NCI-H748 (cell line): Measurements from ENCODE around the gene PCYT2.
A peak's percentile ranks its signal among the peaks of the same experiment; 100 is the strongest.

Experiments
- DNase-seq: peaks from one replicate; lab custom pipeline; 2025; ENCODE audit not compliant: unreplicated experiment; lab: John Stamatoyannopoulos, UW

The PCYT2 gene

GRCh38 chr17:81902023-81902652 lies 9.1 kb downstream of the PCYT2 start, which contains the start of gene NPB:
NPB (plus strand) TSS chr17:81902238; CDS start chr17:81902278, 40 bp downstream.
- peak; percentile 58 for DNase-seq

DNA sequence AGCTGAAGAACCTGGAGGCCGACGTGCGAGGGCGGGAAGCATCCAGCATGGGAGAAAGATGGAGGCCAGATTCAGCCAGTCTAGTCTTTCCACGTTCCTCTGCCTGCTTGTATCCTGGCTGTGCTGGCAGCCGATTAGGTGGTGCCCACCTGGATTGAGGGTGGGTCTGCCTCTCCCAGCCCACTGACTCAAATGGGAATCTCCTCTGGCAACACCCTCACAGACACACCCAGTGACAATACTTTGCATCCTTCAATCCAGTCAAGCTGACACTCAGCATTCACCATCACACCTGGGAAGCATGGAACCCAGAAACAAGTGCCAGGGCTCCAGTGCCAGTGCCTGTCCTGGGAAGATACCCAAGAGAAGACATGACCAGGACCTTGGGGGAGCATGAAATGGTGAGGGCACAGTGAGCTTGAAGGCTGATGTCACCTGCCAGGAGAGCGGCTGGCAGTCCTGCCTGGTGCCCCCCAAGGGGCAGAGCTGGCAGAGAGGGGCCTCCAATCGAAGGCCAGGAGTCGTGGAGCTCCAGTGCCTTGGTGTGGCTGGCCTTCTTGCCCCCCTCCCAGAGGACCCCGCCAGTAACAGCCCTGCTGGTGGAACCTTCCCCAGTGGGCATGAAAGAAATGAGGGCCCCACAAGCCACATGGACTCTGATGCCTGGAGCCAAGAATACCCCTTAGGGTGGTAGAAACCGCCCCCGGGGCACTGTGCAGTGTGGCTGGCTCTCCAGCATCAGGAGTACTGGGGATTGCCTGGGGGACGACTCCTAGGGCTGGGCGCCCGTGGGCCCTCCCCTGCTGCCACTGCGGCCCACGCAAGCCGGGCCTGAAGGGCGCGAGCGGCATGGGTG lies 9.8 kb downstream of the PCYT2 start:
- DNase-seq: no peak

GRCh38 chr17:81900181-81900820 lies 10.9 kb downstream of the PCYT2 start:
- DNase-seq: no peak

DNA sequence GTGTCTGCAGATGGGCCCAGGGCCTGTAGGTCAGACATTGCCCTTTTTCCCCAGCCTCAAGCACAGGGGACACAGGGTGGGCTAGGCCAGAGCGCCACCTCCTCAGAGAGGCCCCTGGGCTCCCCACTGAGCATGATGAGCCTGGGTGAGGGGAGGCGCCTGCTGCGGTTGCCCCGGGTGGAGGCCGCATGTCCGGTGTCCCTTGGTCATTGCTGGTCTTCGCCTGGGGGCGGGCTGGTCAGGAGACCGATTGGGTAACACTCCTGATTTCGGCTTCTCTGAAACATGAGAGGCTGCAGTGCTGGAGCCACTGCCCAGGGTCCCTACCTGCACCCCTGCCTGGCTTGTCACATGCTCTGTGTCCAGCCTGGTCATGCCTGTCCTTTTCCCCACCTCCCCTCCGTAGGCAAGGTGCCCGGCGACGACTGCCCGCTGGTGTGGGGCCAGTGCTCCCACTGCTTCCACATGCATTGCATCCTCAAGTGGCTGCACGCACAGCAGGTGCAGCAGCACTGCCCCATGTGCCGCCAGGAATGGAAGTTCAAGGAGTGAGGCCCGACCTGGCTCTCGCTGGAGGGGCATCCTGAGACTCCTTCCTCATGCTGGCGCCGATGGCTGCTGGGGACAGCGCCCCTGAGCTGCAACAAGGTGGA lies 11.6 kb downstream of the PCYT2 start:
- no peak for DNase-seq

- no peak for DNase-seq
Observed at GRCh38 chr17:81898885-81899284, 12.3 kb downstream of the PCYT2 start.

GRCh38 chr17:81898029-81898866 lies 13.0 kb downstream of the PCYT2 start:
- DNase-seq: no peak

GRCh38 chr17:81895400-81895799 lies 15.8 kb downstream of the PCYT2 start:
- DNase-seq: no peak

DNA sequence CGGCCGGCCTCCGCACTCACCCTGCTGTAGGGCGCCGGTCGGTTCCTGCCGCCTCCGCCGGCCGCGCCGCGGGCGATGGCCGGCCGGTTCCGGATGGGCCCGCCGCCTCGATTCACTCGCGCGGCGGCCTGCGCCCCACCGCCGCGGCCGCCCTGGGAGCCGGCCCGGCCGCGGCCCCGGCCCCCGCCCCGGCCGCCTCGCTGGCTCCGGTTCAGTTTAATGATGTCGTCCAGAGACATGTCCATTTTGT lies 20.0 kb downstream of the PCYT2 start:
- DNase-seq: no peak

GRCh38 chr17:81890447-81891302 lies 20.5 kb downstream of the PCYT2 start:
- DNase-seq: peak; percentile 23

- no peak for DNase-seq
Observed at GRCh38 chr17:81889602-81890001, 21.6 kb downstream of the PCYT2 start.

- no peak for DNase-seq
Observed at GRCh38 chr17:81888988-81889595, 22.1 kb downstream of the PCYT2 start.

DNA sequence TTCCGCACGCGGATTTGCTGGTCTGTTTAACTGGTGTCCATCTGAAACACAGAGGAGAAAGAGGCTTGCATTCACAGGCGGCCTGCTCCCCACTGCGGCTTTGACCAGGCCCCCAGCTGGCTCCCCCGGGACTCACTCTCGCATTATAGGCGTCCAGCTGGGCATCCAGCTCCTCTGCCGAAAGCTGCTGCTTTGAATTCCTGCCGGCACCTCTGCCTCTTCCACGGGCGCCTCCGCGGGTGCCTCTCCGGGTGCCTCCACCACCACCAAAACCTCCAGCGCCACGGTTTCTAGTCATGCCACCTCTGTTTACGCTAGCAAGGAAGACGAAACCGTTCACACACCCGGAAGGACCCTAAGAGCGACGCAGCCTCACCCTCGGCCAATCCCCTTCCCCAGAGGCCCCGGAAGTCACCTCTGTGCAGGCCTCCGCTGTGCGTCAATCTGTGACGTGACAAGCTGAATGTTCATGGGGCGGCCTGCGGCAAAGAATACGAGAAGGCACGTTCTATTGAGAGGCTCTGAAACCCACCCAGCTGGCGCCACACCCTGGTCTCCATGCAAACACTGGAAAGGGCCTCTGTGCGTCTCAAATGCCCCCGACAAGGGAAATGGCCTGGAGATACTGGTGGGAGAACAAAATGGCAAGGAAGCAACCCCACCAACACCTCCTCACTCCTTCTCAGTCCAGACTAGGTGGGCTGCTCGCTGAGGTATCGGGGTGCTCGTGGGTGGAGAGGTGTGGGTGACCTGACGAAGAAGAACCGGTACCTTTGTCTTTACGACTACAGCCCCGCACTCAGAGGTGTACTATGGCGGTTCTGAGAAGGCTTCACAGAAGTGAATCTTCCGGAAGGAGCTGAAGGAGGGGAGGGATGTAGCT lies 22.9 kb downstream of the PCYT2 start:
- no peak for DNase-seq

- no peak for DNase-seq
Observed at GRCh38 chr17:81885869-81886548, 25.2 kb downstream of the PCYT2 start.

GRCh38 chr17:81885454-81885853 lies 25.7 kb downstream of the PCYT2 start:
- no peak for DNase-seq

DNA sequence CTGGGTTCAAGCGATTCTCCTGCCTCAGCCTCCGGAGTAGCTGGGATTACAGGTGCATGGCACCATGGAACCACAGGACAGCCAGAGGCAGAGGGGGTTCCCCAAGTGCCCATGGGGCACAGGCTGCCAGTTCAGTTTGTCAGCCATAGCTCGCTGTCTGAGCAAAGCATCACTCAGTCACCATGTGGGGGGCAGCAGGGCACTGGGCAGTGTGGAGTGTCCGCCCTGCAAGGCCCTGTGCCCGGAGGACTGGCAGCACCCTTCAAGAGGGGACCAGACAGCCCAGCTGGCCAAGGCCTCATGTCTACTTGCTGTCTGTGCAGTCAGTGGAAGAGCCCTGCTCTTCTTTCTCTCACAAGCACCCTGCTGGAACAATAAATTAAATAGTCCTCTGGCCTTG lies 26.2 kb downstream of the PCYT2 start:
- no peak for DNase-seq

GRCh38 chr17:81884520-81884919 lies 26.7 kb downstream of the PCYT2 start:
- DNase-seq: no peak

GRCh38 chr17:81879121-81879520 lies 32.1 kb downstream of the PCYT2 start:
- DNase-seq: no peak

- no peak for DNase-seq
Observed at GRCh38 chr17:81878294-81878693, 32.9 kb downstream of the PCYT2 start.
